Nephron progenitor cell (in vitro differentiated cells): ENCODE measurements around the gene OSBPL8.

Source experiments
- DNase-seq: peaks from one replicate; pipeline ENCODE4 v3.0.0; 2021
- H3K27ac Mint-ChIP-seq: 2 replicates; pipeline ENCODE4 v1.8.0; 2021; ENCODE audit warnings: mild to moderate bottlenecking, moderate library complexity, mixed read lengths
- H3K27me3 Mint-ChIP-seq: 2 replicates; pipeline ENCODE4 v1.8.0; 2021; ENCODE audit warnings: mild to moderate bottlenecking, low read depth, mixed read lengths; ENCODE audit not compliant: poor library complexity
- H3K36me3 Mint-ChIP-seq: 2 replicates; pipeline ENCODE4 v1.8.0; 2021; ENCODE audit warnings: low read depth, mixed read lengths
- H3K4me1 Mint-ChIP-seq: 2 replicates; pipeline ENCODE4 v1.8.0; 2021; ENCODE audit warnings: mixed read lengths
- H3K4me3 Mint-ChIP-seq: 2 replicates; pipeline ENCODE4 v1.8.0; 2021; ENCODE audit warnings: mild to moderate bottlenecking, moderate library complexity, mixed read lengths
- H3K9me3 Mint-ChIP-seq: 2 replicates; pipeline ENCODE4 v1.8.0; 2021; ENCODE audit warnings: mild to moderate bottlenecking, moderate library complexity, mixed read lengths
- CTCF ChIP-seq: fragments of 200-600 bp; sonication (generic); IDR thresholded peaks from 2 replicates; pipeline ENCODE4 v1.5.0; 2021; ENCODE audit warnings: antibody characterized with exemption

OSBPL8 gene

GRCh38 chr12:76588881-76589565 lies 29.5 kb upstream of the OSBPL8 start:
- TF ChIP-seq CTCF = no peak
- H3K27me3 Mint-ChIP-seq = no peaks in the 10 kb centered on the region
- no peaks in the 10 kb centered on the region for H3K4me1 Mint-ChIP-seq
- no peak for DNase-seq
- H3K9me3 Mint-ChIP-seq = peaks cover 3% of the 10 kb centered on the region
- H3K36me3 Mint-ChIP-seq = no peaks in the 10 kb centered on the region
- H3K27ac Mint-ChIP-seq = no peak overlapping the region
- H3K4me3 Mint-ChIP-seq = no peak overlapping the region

- Mint-ChIP-seq H3K27me3 (no peaks in the 10 kb centered on the region), H3K27ac (no peak overlapping the region), H3K4me3 (no peak overlapping the region), H3K36me3 (no peaks in the 10 kb centered on the region), H3K4me1 (no peaks in the 10 kb centered on the region), H3K9me3 (peaks cover 3% of the 10 kb centered on the region)
- no peak for TF ChIP-seq CTCF
- DNase-seq = no peak
These were observed 28.0 kb upstream of the OSBPL8 start for GRCh38 chr12:76587428-76588178.

GRCh38 chr12:76586764-76587395 lies 27.3 kb upstream of the OSBPL8 start:
- Mint-ChIP-seq H3K36me3 (no peaks in the 10 kb centered on the region), H3K9me3 (no peaks in the 10 kb centered on the region), H3K4me3 (no peak overlapping the region), H3K27me3 (no peaks in the 10 kb centered on the region), H3K4me1 (no peaks in the 10 kb centered on the region), H3K27ac (no peak overlapping the region)
- peak; percentile 5 for DNase-seq
- peak; percentile 55 for TF ChIP-seq CTCF

GRCh38 chr12:76583301-76583700 lies 23.7 kb upstream of the OSBPL8 start:
- no peaks in the 10 kb centered on the region for H3K27me3 Mint-ChIP-seq
- H3K4me1 Mint-ChIP-seq = no peaks in the 10 kb centered on the region
- no peak for TF ChIP-seq CTCF
- no peak overlapping the region for H3K27ac Mint-ChIP-seq
- no peaks in the 10 kb centered on the region for H3K36me3 Mint-ChIP-seq
- H3K9me3 Mint-ChIP-seq = peaks cover 7% of the 10 kb centered on the region
- H3K4me3 Mint-ChIP-seq = no peak overlapping the region
- DNase-seq = no peak

- DNase-seq = no peak
- no peak overlapping the region for H3K4me3 Mint-ChIP-seq
- H3K9me3 Mint-ChIP-seq = peaks cover 19% of the 10 kb centered on the region
- no peaks in the 10 kb centered on the region for H3K4me1 Mint-ChIP-seq
- TF ChIP-seq CTCF = no peak
- H3K27ac Mint-ChIP-seq = no peak overlapping the region
- H3K27me3 Mint-ChIP-seq = no peaks in the 10 kb centered on the region
- H3K36me3 Mint-ChIP-seq = peaks cover 11% of the 10 kb centered on the region
These were observed 14.3 kb upstream of the OSBPL8 start for GRCh38 chr12:76573840-76574373.
